Effector CD8-positive, alpha-beta T cell (primary cell): Measurements from ENCODE around the gene FRYL.
"Not testable (repeated sequence)": the region's sequence is repeated elsewhere in the genome, so short reads cannot be mapped to it uniquely, and the experiment has no call there.

Experiments
- DNase-seq: peaks from one replicate; lab custom pipeline; 2025; lab: John Stamatoyannopoulos, UW

The FRYL gene

DNA sequence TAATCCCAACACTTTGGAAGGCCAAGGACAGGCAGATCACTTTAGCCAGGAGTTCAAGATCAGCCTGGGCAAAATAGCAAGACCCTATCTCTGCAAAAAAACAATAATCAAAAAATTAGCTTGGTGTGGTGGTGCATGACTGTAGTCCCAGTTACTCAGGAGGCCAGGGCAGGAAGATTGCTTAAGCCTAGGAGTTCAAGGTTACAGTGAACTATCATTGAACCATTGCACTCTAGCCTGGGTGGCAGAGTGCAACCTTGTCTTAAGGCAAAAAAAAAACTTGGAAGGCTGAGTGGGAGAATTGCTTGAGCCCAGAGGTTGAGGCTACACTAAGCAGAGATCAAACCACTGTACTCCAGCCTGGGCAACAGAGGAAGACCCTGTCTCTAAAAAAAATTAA is 5.2 kb upstream of the FRYL start:
- no peak for DNase-seq

DNA sequence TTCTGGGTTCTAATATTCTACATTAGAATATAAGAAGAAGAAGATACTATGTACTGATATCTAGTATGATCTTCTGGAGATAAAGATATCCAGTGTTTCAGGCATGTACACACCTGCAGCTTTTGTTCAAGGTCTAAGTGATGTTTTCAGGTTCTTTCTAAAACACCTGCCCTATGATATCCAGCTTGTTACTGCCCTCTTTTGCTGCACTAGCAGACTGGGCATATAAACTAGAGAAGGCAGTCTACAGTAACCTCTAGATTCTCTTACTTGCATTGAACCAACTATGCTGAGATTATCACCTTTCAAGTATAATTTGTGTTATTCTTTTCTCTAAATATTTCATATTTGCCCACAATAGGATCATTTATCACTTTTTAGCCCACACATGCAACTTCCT is 1.9 kb upstream of the FRYL start:
- DNase-seq: no peak

- peak; percentile 15 for DNase-seq
Measured at GRCh38 chr4:48780865-48781214, 761 bp upstream of the FRYL start.

DNA sequence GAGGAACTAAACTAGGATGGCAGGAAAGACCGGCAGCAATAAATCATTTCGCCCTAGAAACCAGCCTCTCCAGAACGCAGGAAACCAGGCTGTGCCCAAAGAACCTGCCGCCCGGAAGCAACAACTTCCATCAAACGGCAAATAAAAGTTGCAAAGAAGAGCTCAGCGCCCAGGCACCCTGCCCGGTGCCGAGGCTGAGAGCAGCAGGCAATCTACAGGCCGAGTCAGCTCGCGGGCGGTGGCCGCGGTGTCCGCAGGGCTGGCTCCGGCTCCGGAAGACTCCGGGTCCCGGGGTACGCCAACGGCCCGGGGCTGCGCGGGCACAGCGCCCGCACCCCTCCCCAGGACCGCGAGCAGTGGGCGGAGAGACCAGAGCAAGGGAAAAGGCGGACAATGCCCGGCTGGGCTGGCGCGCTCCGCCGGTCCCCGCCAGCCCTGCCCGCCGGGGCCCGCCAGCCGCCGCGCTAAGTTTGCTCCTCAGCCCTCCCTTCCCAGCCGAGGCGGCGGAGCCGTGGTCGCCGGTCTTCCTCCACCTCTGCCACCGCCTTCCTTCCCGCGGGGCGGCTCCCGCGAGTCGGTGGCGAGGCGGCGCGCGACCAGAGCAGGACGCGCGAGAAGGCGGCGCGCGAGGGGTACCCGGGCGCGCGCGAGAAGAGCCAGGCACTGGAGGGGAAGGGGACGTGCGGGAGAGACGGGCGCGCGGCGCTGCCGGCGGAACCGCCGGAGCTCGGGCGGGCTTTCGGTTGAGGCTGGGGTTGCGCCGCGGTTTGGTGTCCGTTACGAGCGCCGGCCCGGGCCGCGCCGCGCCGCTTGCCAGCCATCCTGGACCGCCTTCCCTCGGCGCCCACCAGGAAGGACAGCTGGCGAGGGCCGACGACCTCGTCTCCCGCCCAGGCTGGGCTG is 733 bp downstream of the FRYL start:
- peak; percentile 46 for DNase-seq

DNA sequence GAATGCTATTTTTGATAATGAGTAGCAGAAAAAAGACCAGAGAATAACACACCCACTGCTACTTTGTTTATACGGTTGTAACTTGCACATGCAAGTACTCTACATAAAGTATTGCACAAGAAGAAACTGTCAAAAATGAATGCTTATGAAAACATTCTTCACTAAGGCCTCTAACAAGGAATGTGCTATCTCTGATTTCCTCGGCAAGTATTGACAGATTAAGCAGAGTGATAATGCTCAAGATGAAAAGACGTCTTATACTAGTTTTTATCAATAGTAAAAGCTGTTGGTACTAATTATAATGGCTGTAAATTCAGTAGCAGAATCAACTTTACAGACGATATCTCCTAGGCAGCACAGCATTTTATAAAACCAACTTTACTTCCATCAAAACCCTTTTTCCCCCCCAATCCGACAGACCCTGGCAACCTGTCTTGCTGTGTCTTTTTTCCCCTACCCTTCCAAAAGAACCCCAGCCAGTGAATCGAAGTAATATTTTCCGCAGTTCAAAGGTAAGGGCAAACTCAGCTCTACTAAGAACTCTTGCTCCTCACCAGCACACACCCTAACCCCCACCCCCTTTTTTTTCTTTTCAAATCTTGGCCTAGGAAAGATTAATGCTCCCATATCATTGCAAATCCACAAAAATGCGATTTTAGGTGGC is 1.5 kb downstream of the FRYL start:
- DNase-seq: no peak

DNA sequence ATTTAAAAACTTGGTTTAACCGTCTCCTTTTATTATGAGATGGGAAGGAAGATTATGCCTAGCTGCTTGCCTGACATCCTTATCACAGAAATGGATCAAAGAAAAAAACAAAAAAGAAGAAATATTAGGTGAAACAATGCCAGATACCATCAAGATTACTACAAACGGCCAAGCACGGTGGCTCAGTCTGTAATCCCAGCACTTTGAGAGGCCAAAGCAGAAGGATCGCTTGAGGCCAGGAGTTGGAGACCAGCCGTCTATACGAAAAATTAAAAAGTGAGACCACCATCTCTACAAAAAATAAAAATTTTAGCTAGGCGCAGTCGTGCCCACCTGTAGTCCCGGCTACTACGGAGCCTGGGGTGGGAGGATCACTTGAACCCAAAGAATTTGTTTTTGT is 2.3 kb downstream of the FRYL start:
- no peak for DNase-seq

DNA sequence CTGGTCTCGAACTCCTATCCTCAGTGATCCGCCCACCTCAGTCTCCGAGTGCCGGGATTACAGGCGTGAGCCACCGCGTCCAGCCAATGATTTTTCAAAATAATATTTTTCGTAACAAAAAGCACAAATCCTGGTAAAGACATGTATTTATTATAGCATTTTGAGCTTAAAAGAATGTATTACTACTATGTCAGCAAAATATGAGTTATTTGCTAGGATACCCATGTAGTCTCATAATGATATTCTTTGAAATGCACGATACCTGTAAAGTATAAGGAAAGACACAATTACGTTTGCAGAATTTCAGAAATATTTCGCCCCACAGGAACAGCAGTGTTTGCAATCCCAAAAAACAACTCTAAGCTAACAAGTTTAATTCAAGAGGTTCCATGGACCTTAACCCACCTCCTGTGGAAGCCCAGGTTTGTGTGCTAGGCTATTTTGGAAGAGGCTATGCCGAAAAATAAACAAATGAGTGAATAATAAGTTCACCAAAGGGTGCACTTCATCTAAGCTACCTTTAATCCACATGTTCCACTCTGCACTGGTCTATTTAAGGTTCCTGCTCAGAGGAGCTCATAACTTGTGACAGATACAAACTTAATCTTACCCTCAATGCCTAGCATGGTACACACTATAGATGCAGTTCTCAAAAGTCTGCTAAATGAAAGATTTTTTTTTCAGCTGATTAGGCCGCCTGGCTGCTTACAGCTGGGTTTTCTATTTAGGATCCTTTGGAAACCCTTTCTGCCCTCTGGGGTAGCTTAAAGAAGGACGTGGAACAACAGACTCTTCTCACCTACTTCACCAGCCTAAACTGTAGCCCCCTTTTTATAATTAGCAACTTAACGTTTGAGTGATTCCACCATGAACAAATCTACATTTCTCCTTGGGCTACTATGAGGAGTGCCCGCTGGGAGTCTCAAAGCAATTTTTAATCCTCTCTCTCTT is 5.0 kb downstream of the FRYL start:
- DNase-seq: no peak

DNA sequence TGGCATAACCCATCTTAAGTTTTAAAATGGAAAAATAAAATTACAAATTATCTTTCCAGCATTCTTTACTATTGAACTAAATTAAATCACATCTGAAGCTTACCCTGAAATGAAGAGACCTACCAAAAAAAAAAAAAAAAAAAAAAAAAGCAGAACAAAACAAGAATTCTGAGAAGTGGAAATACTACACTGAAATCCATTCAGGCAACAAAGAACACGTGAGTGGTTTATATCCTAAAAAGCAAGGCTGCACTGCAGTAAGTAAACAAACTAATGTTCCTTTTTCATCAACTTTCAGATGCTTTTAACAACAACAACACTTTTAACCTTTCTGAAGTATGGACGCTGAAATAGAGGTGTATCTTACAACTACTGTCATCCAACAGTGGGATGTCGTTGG is 7.5 kb downstream of the FRYL start:
- DNase-seq: no peak

DNA sequence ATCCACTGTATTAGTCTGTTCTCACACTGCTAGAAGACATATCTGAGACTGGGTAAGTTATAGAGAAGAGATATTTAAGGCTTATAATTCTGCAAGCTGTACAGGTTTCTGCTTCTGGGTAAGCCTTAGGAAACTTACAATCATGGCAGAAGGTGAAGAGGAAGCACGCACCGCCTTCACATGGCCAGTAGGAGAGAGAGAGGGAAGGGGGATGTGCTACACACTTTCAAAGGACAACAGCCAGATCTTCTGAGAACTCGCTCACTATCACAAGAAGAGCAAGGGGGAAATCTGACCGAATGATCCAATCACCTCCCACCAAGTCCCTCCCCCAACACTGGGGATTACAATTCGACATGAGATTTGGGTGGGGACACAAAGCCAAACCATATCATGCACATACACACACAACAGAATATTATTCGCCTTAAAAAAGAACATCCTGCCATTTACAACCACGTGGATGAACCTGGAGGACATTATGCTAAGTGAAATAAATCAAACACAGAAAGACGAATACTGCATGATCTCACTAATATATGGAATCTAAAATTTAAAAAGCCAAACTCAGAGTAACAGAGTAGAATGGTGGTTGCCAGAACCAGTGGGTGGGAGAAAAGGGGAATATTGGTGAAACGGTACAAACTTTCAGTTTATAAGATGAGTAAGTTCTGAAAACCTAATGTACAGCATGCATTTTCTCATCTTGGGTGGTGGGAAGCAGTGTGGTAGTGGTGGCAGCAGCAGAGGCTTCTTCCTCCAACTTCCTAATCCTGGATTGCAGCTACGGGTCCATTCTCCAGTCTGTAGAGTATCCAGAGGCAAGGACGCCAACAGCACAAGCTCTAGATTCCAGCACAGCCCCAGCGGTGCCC is 12.8 kb downstream of the FRYL start:
- no peak for DNase-seq

DNA sequence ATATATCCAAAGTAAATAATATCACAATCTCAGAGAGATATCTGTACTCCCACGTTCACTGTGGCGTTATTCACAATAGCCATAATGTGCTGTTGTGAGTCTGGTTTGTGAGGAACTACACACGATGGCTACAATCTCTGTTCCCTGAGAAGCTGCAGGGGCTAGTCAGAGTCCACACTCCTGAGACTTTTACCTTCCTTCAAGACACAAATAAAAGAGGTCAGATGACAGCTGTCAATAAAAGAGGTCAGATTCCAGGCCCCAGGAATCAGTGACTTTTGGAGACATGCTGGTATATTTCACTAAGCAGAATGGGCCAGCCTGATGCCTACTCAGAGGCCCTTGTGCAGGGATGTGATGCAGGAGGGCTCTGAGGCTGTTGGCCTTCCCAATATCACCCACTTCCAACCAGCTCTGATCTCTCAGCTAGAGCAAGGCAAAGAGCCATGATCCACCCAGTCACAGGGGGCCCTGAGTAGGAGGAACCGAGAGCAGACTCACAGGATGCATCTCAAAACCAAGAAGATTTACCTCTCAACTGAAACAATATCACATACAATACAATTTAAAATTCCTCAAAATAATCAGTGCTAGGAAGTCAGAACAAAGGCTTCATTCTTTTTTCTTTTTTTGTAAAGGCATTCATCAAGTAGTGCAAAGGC is 13.8 kb downstream of the FRYL start:
- DNase-seq: no peak

DNA sequence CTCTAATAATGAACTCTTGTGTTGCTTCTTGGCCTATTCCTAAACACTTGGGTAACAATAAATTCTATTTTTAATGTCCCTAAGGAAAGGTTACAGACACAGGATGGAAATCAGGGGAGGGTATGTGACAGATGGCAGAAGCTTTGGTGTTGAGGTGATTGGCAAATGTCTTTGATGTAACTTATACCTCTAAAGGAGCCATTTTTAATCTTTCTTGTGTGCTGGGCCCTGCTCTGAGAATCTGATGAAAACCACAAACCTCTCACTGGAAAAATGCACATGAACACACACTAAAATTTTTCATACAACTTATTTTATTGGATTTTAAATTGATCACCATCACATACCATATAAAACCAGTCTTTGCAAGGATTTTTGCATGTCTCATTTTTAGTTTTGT is 17.7 kb downstream of the FRYL start:
- DNase-seq: no peak

GRCh38 chr4:48761286-48761685 is 18.8 kb downstream of the FRYL start:
- no peak for DNase-seq

DNA sequence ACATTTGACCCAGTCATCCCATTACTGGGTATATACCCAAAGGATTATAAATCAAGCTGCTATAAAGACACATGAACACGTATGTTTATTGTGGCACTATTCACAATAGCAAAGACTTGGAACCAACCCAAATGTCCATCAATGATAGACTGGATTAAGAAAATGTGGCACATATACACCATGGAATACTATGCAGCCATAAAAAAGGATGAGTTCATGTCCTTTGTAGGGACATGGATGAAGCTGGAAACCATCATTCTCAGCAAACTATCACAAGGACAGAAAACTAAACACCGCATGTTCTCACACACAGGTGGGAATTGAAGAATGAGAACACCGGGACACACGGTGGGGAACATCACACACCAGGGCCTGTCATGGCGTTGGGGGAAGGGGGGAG is 21.4 kb downstream of the FRYL start:
- not testable (repeated sequence) for DNase-seq

DNA sequence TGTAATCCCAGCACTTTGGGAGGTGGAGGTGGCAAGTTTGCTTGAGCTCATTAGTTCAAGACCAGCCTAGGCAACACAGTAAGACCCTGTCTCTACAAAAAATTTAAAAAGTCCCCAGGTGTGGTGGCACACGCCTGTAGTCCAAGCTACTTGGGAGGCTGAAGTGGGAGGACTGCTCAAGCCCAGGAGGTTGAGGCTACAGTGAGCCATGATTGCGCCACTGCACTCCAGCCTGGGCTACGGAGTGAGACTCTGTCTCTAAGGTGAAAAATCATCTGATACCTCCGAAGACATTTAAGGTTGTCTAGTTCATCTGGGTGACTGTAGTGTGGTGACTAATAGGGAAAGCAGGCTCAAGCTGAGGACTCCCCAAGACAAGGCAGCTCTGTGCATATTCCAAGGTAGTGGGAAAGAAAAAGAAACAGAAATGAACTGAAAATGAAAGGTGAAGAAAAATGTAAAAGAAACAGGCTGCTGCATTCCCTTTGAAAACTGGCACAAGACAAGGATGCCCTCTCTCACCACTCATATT is 23.3 kb downstream of the FRYL start:
- DNase-seq: no peak

GRCh38 chr4:48755281-48755680 is 24.8 kb downstream of the FRYL start:
- no peak for DNase-seq

DNA sequence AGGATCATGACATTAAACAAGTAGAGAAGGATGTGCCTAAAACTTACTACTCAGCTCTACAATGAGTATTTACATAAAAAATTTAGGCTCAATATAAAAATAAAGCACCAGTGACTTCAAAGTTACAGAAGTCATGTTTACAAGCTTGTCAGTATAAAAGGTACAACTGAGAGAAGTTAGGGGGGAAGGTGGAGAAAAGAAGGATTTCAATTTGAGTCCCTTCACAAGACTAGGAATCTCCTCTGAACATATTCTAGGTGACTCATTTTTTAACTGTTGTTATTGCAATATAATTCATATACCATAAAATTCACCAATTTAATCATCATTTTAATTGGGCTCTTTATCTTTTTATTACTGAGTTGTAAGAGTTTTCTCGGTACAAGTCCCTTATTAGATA is 26.9 kb downstream of the FRYL start:
- DNase-seq: no peak

GRCh38 chr4:48752726-48753125 is 27.4 kb downstream of the FRYL start:
- DNase-seq: no peak

DNA sequence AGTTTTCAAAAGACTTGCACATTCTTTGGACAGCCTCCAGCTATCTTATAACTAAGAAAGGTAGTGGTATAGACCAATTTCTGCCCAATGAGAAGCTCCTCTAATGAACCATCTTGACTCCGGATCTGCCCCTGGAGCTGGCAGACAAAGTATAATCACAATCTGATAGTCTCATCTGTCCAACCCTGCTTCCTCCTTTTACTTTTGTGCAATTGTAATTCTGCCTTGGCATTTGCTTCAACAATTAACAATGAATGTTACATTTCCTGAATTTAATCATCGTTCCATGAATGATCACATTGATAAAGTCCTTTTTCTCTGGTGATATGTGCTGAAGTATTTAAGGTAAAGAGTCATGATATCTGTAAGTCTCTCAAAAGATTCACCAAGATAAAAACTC is 27.8 kb downstream of the FRYL start:
- DNase-seq: no peak

GRCh38 chr4:48748949-48749596 is 31.0 kb downstream of the FRYL start:
- DNase-seq: no peak
